Effector memory CD8-positive, alpha-beta T cell (primary cell): Measurements from ENCODE around the gene TLCD1.

Experiments used
- ATAC-seq: fragments of 150-1000 bp; cut with Tn5 transposase; replicated peaks from 2 replicates; pipeline ENCODE4 v1.10.0; 2021; ENCODE audit warnings: mild to moderate bottlenecking, moderate library complexity
- DNase-seq, 3 experiments: peaks; one replicate each; pipeline ENCODE4 v3.0.0; 2021
- H3K27ac Mint-ChIP-seq, 2 donors: one replicate each; pipeline ENCODE4 v1.8.0; 2022; ENCODE audit warnings: mild to moderate bottlenecking in 2 of 2, mixed read lengths in 2 of 2, moderate library complexity in 2 of 2
- H3K27me3 Mint-ChIP-seq, 2 donors: one replicate each; pipeline ENCODE4 v1.8.0; 2022; ENCODE audit warnings: mixed read lengths in 2 of 2
- H3K36me3 Mint-ChIP-seq: one replicate; pipeline ENCODE4 v1.8.0; 2022; ENCODE audit warnings: mild to moderate bottlenecking, moderate library complexity, mixed read lengths; ENCODE audit not compliant: insufficient read depth
- H3K4me1 Mint-ChIP-seq, 2 donors: one replicate each; pipeline ENCODE4 v1.8.0; 2022; ENCODE audit warnings: low read depth in 2 of 2, mixed read lengths in 2 of 2
- H3K4me3 Mint-ChIP-seq, 2 donors: one replicate each; pipeline ENCODE4 v1.8.0; 2022; ENCODE audit warnings: mild to moderate bottlenecking in 2 of 2, mixed read lengths in 2 of 2, moderate library complexity in 2 of 2
- H3K9me3 Mint-ChIP-seq, 2 donors: one replicate each; pipeline ENCODE4 v1.8.0; 2022; ENCODE audit warnings: mixed read lengths in 2 of 2

TLCD1 gene

GRCh38 chr17:28718333-28719020 lies 7.6 kb downstream of the TLCD1 start:
- peaks cover 29 to 31% of the 10 kb centered on the region in 2 donors for H3K4me1 Mint-ChIP-seq
- no peaks in the 10 kb centered on the region for H3K9me3 Mint-ChIP-seq
- ATAC-seq = no peak
- DNase-seq = no peak
- peak overlapping the region; percentile 20 to 52 for H3K4me3 Mint-ChIP-seq
- peaks cover 43% of the 10 kb centered on the region for H3K36me3 Mint-ChIP-seq
- H3K27me3 Mint-ChIP-seq = peaks cover 0 to 25% of the 10 kb centered on the region in 2 donors
- no peak overlapping the region for H3K27ac Mint-ChIP-seq

- H3K27me3 Mint-ChIP-seq = peaks cover 0 to 25% of the 10 kb centered on the region in 2 donors
Measured at GRCh38 chr17:28717578-28718332, 8.3 kb downstream of the TLCD1 start, which contains the start of gene RAB34. Gene RAB34, minus strand, starts transcription at chr17:28717868. Its CDS starts 602 bp downstream, at chr17:28717266.

GRCh38 chr17:28716740-28717577 lies 9.1 kb downstream of the TLCD1 start:
- DNase-seq = no peak
- Mint-ChIP-seq H3K9me3 (no peaks in the 10 kb centered on the region), H3K27ac (no peak overlapping the region), H3K4me1 (peaks cover 30 to 34% of the 10 kb centered on the region in 2 donors), H3K27me3 (peaks cover 0 to 25% of the 10 kb centered on the region in 2 donors), H3K36me3 (peaks cover 28% of the 10 kb centered on the region), H3K4me3 (no peak overlapping the region)
- no peak for ATAC-seq

More at GRCh38 chr17:28717578-28718332, 8.3 kb downstream of the TLCD1 start, which contains the start of gene RAB34:
- Mint-ChIP-seq H3K4me3 (peak within 1 kb of the TSS; percentile 20 to 52), H3K9me3 (no peaks in the 10 kb centered on the region), H3K4me1 (peaks cover 29 to 31% of the 10 kb centered on the region in 2 donors), H3K27ac (no peak within 1 kb of the TSS), H3K36me3 (peaks cover 36% of the 10 kb centered on the region)
- ATAC-seq = no peak
- no peak for DNase-seq

- ATAC-seq (no peak), DNase-seq (no peak)
- no peaks in the 10 kb centered on the region for H3K9me3 Mint-ChIP-seq
- H3K36me3 Mint-ChIP-seq = peaks cover 15% of the 10 kb centered on the region
- H3K27ac Mint-ChIP-seq = no peak overlapping the region
- H3K27me3 Mint-ChIP-seq = peaks cover 0 to 25% of the 10 kb centered on the region in 2 donors
- H3K4me1 Mint-ChIP-seq = peaks cover 28 to 30% of the 10 kb centered on the region in 2 donors
- H3K4me3 Mint-ChIP-seq = no peak overlapping the region
Measured at GRCh38 chr17:28715217-28715616, 10.8 kb downstream of the TLCD1 start.

GRCh38 chr17:28714281-28714680 lies 11.8 kb downstream of the TLCD1 start:
- Mint-ChIP-seq H3K36me3 (peaks cover 10% of the 10 kb centered on the region), H3K27ac (no peak overlapping the region), H3K4me3 (no peak overlapping the region), H3K9me3 (no peaks in the 10 kb centered on the region), H3K4me1 (peaks cover 19 to 24% of the 10 kb centered on the region in 2 donors), H3K27me3 (peaks cover 0 to 25% of the 10 kb centered on the region in 2 donors)
- no peak for ATAC-seq
- DNase-seq = no peak

- no peak for DNase-seq
- H3K4me3 Mint-ChIP-seq = peak overlapping the region; percentile 87 to 90
Measured at GRCh38 chr17:28712705-28713415, 13.2 kb downstream of the TLCD1 start.

GRCh38 chr17:28712032-28712704 lies 13.9 kb downstream of the TLCD1 start:
- H3K36me3 Mint-ChIP-seq = peaks cover 12% of the 10 kb centered on the region

More at GRCh38 chr17:28712705-28713415, 13.2 kb downstream of the TLCD1 start:
- H3K27ac Mint-ChIP-seq = peak overlapping the region in 1 of 2 donors; percentile 91
- H3K9me3 Mint-ChIP-seq = no peaks in the 10 kb centered on the region
- peaks cover 12% of the 10 kb centered on the region for H3K36me3 Mint-ChIP-seq
- no peak for ATAC-seq
- peaks cover 12 to 16% of the 10 kb centered on the region in 2 donors for H3K4me1 Mint-ChIP-seq
- H3K27me3 Mint-ChIP-seq = peaks cover 0 to 25% of the 10 kb centered on the region in 2 donors

GRCh38 chr17:28711723-28712031 lies 14.4 kb downstream of the TLCD1 start, which contains the start of gene PROCA1:
Gene PROCA1, minus strand, starts transcription at chr17:28711888. Its CDS starts 228 bp downstream, at chr17:28711660.
- Mint-ChIP-seq H3K27ac (peak within 1 kb of the TSS; percentile 91), H3K27me3 (peaks cover 0 to 25% of the 10 kb centered on the region in 2 donors), H3K9me3 (no peaks in the 10 kb centered on the region), H3K36me3 (peaks cover 12% of the 10 kb centered on the region), H3K4me3 (peak within 1 kb of the TSS; percentile 87 to 90), H3K4me1 (peaks cover 12 to 16% of the 10 kb centered on the region in 2 donors)
- ATAC-seq (peak; percentile 50), DNase-seq (no peak)

More at GRCh38 chr17:28712032-28712704, 13.9 kb downstream of the TLCD1 start:
- Mint-ChIP-seq H3K27ac (peak overlapping the region; percentile 91), H3K4me3 (peak overlapping the region; percentile 87 to 90), H3K27me3 (peaks cover 0 to 25% of the 10 kb centered on the region in 2 donors), H3K4me1 (peaks cover 12 to 15% of the 10 kb centered on the region in 2 donors), H3K9me3 (no peaks in the 10 kb centered on the region)
- peak; percentile 53 for ATAC-seq
- DNase-seq = peak; percentile 36 to 52 (median 46)

GRCh38 chr17:28710861-28711722 lies 14.9 kb downstream of the TLCD1 start:
- Mint-ChIP-seq H3K27ac (peak overlapping the region; percentile 91), H3K4me3 (peak overlapping the region; percentile 87 to 90), H3K36me3 (peaks cover 12% of the 10 kb centered on the region), H3K27me3 (peaks cover 0 to 21% of the 10 kb centered on the region in 2 donors), H3K9me3 (no peaks in the 10 kb centered on the region), H3K4me1 (peaks cover 12 to 16% of the 10 kb centered on the region in 2 donors)
- ATAC-seq (peak; percentile 87), DNase-seq (peak; percentile 87 to 91 (median 89))

GRCh38 chr17:28707339-28707720 lies 18.7 kb downstream of the TLCD1 start:
- Mint-ChIP-seq H3K4me3 (no peak overlapping the region), H3K4me1 (peaks cover 9 to 16% of the 10 kb centered on the region in 2 donors), H3K27me3 (no peaks in the 10 kb centered on the region), H3K36me3 (peaks cover 19% of the 10 kb centered on the region), H3K9me3 (no peaks in the 10 kb centered on the region), H3K27ac (peak overlapping the region in 1 of 2 donors; percentile 42)
- ATAC-seq (no peak), DNase-seq (no peak)

GRCh38 chr17:28706471-28707338 lies 19.3 kb downstream of the TLCD1 start:
- no peak for ATAC-seq
- DNase-seq = no peak
- H3K36me3 Mint-ChIP-seq = peaks cover 25% of the 10 kb centered on the region
- peaks cover 3 to 11% of the 10 kb centered on the region in 2 donors for H3K4me1 Mint-ChIP-seq
- no peaks in the 10 kb centered on the region for H3K9me3 Mint-ChIP-seq
- peak overlapping the region in 1 of 2 donors; percentile 71 for H3K27ac Mint-ChIP-seq
- no peaks in the 10 kb centered on the region for H3K27me3 Mint-ChIP-seq
- H3K4me3 Mint-ChIP-seq = no peak overlapping the region
